AG04450 (cell line): Measurements from ENCODE around the gene HAX1. TPM values are rescaled to one million over a fixed set of nuclear protein-coding genes. Genes with fewer than 3 reads are reported as not detected.
A peak's percentile ranks its signal among the peaks of the same experiment; 100 is the strongest.
"Not testable (repeated sequence)": the region's sequence is repeated elsewhere in the genome, so short reads cannot be mapped to it uniquely, and the experiment has no call there.

Experiments
- CTCF ChIA-PET: fragments of 300-600, 350-600 bp; formaldehyde crosslinking; extraction: SDS; loops from one replicate; lab custom pipeline; 2022; ENCODE audit warnings: antibody characterized with exemption, inconsistent platforms; lab: Charles Lee
- POLR2A ChIA-PET: fragments of 350-600 bp; formaldehyde crosslinking; extraction: SDS; loops from one replicate; lab custom pipeline; 2021; ENCODE audit warnings: antibody characterized with exemption, inconsistent platforms; lab: Yijun Ruan, JAX
- DNase-seq: peaks from one replicate; pipeline ENCODE4 v3.0.0-alpha.2; 2011; ENCODE audit warnings: low read depth, low spot score
- H3K27ac ChIP-seq: one replicate; pipeline ENCODE4 v1.5.1; 2012; ENCODE audit warnings: low read depth, low read length, control low read depth
- H3K27me3 ChIP-seq: one replicate; pipeline ENCODE4 v1.6.0; 2012; ENCODE audit warnings: low read length; ENCODE audit not compliant: control insufficient read depth, insufficient read depth
- H3K4me3 ChIP-seq: 2 replicates; pipeline ENCODE4 v1.5.1; 2011; ENCODE audit warnings: mild to moderate bottlenecking, low read depth, low read length, control low read depth
- H3K9me3 ChIP-seq: 2 replicates; pipeline ENCODE4 v1.5.1; 2012; ENCODE audit warnings: low read length; ENCODE audit not compliant: control insufficient read depth, insufficient read depth
- CTCF ChIP-seq: IDR thresholded peaks from 2 replicates; pipeline ENCODE4 v1.5.1; 2011; ENCODE audit warnings: low read depth, low read length, control low read depth, inconsistent platforms
- polyA plus RNA-seq: library from polyadenylated mRNA; depleted of rRNA; stranded (reverse); fragments of >200 nt; gene quantifications from 2 replicates; pipeline ENCODE4 v1.2.3, GENCODE V29; 2011

The HAX1 gene
- polyA plus RNA-seq, 1 experiment: 131 TPM

GRCh38 chr1:154272999-154273563 is 652 bp downstream of the HAX1 start:
- Histone ChIP-seq H3K27me3 (no peaks in the 10 kb centered on the region), H3K27ac (peak overlapping the region; percentile 91), H3K4me3 (peak overlapping the region; percentile 94), H3K9me3 (no peaks in the 10 kb centered on the region)
- DNase-seq: no peak
- POLR2A ChIA-PET: no interaction called here
- CTCF ChIA-PET: interaction anchor here (0.5 to 2.7 kb wide), 2 partner anchors 73 to 274 kb away, joined by 3 to 9 read pairs; no protein-coding TSS in a partner anchor
- no peak for TF ChIP-seq CTCF

- no peak for DNase-seq
- Histone ChIP-seq H3K27me3 (no peaks in the 10 kb centered on the region), H3K4me3 (no peak overlapping the region), H3K27ac (no peak overlapping the region), H3K9me3 (no peaks in the 10 kb centered on the region)
- ChIA-PET POLR2A (no interaction called here), CTCF (interaction anchor here (0.7 to 1.1 kb wide), 3 partner anchors 22 to 270 kb away, joined by 3 to 6 read pairs (median 3); no protein-coding TSS in a partner anchor)
- no peak for TF ChIP-seq CTCF
Measured at GRCh38 chr1:154276797-154277196, 4.4 kb downstream of the HAX1 start.

GRCh38 chr1:154287591-154287990 is 15.2 kb downstream of the HAX1 start:
- DNase-seq, H3K9me3 ChIP-seq, H3K4me3 ChIP-seq, H3K27ac ChIP-seq, CTCF ChIA-PET, POLR2A ChIA-PET, H3K27me3 ChIP-seq: not testable (repeated sequence)

- H3K27ac ChIP-seq: no peak overlapping the region
- H3K4me3 ChIP-seq: no peak overlapping the region
- peaks cover 3% of the 10 kb centered on the region; the same call in 1 of the 2 replicates for H3K9me3 ChIP-seq
- ChIA-PET POLR2A (no interaction called here), CTCF (no interaction called here)
- no peak for DNase-seq
- TF ChIP-seq CTCF: no peak
- H3K27me3 ChIP-seq: peaks cover 4% of the 10 kb centered on the region
Measured at GRCh38 chr1:154288661-154289060, 16.2 kb downstream of the HAX1 start.

GRCh38 chr1:154290921-154291320 is 18.5 kb downstream of the HAX1 start:
- H3K27me3 ChIP-seq: peaks cover 4% of the 10 kb centered on the region
- CTCF ChIA-PET: interaction anchor here (1.1 kb wide), 1 partner anchor 19 kb away, joined by 3 read pairs; no protein-coding TSS in a partner anchor
- H3K27ac ChIP-seq: no peak overlapping the region
- TF ChIP-seq CTCF: no peak
- peaks cover 17% of the 10 kb centered on the region for H3K9me3 ChIP-seq
- POLR2A ChIA-PET: no interaction called here
- no peak for DNase-seq
- no peak overlapping the region for H3K4me3 ChIP-seq
